HG02642 (cell line): Measurements from ENCODE around the gene ATP6V1A.

Experiments used
- ATAC-seq: cut with Tn5 transposase; IDR thresholded peaks from one replicate; pipeline ENCODE4 v1.9.1; 2021; ENCODE audit warnings: mild to moderate bottlenecking; ENCODE audit not compliant: unreplicated experiment, poor library complexity

The ATP6V1A gene

DNA sequence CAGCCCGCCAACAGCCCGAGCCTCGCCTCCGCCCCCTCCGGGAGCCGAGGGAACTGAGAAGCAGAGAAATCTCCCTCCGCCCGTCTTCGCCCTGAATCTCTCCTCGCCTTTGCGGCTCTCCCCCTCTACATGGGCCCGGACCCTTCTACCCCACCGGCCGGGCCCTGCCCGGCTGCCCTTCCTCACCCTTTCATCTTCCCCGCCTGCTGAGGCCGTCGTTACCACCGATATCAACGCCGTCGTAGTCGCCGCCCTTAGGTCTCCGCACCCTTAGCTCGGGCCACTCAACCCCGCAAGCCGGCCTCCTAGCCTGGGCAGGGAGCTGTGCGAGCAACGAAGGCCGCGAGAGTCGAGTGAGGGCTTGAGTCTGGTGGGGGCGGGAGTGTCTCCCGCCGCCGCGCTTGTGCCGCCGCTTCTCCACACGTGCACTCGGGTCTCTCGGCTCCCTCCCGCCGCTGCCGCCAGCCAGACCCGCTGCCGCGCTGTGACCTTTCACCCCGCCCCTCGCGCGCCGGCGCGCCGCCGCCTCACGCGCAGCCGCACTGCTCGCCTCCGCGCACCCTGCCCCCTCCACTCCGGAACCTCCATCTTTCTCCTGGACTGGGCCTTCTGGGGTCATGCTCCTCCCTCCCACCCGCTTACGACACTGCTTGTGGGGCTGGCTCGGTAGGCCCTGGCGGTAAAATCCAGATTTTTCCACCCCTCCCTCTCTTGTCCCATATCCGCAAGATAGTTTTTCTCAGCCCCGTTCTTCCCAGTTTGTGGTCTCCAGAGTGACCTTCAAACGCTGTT, 883 bp upstream of the ATP6V1A start, which contains the start of gene NAA50:
NAA50 (minus strand) TSS at position 494 of the 792 bp plus-strand sequence; CDS start at position 194, 300 bp downstream.
- peak; percentile 57 for ATAC-seq

DNA sequence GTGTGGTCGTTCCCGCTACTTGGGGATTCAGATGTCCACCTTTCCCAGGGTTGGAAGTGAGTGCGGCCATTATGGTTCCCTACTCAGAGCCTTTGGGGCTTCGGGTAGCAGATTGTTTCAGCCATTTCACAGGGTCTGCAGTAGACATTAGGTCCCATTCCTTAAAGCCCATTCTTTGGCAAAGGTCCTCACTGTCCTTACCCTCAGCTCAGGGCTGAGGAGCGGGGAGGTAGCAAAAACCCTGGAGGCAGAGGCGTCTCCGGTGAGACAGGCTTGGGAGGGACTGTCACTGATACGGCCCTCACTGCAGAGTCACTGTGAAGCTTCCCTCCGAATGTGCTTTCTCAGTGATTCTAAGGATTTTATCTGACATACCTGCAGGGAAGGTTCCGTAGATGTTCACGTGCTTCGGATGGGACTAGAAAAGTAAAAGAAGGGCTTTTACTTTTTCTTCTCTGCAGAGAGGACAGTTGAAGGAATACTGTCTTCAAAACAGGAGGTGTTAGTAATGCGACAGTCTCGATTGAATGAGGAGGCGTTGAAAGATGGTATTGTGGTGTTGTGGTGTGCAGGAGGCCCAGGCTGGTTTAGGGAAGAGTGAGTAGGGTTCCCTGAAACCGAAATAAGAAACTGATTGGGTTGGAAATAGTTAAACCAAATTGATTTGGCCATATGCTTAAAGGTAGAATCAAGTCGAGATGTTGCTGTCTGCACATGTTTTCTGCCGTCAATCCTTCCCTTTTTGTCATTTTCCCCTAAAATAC, 630 bp downstream of the ATP6V1A start:
- peak; percentile 12 for ATAC-seq

DNA sequence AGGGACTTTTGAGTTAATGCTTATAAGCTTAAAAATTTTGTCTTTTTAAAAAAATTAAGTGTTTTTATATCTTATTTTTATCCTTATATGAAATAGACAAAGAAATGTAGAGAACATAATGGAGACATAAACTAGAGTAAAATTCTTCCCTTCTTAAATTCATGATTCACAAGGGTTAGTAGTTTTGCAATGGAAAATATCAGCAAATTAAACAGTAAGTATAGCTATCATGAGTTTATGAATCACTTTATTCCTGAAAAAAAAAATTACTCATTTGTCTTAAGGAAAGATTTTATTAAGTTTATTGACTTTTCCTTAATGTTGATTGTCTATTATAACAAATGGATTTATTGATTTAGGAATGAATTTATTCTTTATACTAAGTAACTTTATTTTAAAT, 4.3 kb downstream of the ATP6V1A start:
- no peak for ATAC-seq

DNA sequence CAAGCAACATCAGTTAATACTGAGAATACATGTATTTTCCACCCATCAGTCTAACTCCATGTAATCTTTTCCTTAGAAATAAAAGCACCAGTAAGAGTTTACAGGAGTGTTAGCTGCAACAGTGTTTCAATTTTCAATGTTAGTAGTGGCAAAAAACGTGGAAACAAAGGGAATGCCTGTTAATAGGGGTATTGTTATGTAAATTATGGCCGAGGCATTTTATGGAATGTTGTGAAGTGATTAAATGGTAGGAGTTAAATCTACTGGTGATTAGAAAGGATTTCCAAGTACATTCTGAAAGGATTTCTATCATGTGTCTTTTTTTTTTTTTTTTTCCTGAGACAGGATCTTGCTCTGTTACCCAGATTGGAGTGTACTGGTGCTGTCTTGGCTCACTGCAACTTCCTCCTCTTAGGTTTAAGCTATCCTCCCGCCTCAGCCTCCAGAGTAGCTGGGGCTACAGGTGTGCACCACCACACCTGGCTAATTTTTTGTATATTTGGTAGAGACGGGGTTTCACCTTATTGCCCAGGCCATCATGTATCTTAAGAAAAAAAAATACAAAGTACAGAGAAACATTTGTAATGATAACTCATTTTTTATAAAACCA, 6.6 kb downstream of the ATP6V1A start:
- no peak for ATAC-seq

DNA sequence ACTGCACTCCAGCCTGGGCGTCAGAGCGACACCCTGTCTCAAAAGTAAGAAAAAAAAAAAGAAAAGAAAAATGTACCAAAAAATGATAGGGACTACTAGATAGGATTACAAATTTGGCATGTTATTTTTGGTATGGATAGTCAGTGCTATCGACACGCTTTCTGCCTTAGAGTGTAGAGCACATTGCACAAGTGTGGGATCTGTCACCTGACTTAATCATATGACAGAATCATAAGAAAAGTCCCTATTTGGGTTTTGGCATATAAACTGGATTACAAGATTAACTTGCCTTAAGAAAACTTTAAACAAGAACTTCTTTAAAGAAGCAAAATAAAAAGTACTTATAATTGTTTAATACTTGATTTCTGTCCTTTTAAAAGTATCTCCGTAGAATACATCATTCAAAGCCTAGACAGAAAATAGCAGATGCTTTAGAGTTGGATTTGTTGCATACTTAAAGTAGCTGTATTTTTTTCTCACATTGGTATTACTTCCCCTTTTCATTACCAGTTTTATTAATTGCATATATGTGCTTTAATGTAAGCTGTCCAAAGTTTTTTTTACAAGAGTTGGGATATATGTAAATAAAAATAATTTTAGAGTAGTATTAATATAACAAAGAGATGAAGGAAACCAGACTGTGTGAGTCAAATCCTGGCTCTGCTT, 7.8 kb downstream of the ATP6V1A start:
- no peak for ATAC-seq

DNA sequence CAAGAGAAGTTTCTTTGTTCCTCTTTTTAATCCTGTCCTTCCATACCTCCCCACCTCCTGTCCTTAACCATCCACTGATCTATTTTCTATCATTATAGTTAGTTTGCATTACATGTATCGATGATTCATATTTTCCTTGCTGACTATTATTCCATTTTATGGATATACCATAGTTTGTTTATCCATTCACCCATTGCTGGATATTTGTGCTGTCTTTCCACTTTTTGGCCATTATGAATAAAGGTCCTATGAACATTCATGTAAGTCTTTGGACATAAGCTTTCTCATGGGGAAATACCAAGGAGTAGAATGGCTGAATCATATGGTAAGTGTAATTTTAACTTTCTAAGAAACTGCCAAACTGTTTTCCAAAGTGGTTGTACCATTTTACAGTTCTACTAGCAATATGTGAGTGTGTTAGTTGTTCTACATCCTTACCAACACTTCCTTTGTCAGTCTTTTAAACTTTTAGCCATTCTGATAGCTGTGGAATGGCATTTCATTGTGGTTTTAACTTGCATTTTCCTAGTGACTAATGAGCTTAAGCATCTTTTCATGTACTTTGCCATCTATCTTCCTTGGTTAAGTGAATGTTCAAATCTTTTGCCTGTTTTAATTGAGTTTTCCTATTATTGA, 11.7 kb downstream of the ATP6V1A start:
- no peak for ATAC-seq

DNA sequence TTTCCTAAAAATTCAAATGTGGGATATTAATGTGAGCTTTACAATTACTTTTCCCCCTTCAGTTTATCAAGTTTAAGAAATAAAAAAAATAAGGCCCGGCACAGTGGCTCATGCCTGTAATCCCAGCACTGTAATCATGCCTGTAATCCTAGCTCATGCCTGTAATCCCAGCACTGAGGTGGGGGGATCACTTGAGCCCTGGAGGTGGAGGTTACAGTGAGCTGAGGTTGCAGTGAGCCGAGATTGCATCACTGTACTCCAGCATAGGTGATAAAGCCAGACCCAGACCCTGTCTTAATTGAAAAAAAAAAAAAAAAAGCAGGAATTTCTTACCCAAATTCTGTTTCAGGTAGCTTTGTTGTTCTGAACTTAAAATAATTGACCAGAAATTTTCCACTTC, 17.9 kb downstream of the ATP6V1A start:
- no peak for ATAC-seq

DNA sequence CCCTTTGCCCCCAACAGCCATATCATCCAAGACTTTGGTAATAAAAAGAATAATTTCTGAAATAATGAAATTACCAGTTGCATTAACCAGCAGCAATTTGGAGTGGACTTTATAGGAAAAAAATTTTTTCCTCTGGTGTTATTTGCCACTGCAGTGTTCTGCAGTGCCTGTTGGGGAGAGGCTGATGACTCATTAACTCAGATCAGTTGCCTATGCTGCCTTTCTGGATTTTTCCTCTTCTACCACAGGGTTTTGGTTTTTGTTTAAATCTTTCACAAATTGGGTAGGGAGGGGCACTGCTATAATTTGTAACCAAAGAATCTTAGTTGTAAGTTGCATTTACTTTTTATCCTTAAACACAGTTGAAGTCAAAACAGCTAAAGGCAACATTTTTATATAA, 22.7 kb downstream of the ATP6V1A start:
- ATAC-seq, result peak; percentile 62

DNA sequence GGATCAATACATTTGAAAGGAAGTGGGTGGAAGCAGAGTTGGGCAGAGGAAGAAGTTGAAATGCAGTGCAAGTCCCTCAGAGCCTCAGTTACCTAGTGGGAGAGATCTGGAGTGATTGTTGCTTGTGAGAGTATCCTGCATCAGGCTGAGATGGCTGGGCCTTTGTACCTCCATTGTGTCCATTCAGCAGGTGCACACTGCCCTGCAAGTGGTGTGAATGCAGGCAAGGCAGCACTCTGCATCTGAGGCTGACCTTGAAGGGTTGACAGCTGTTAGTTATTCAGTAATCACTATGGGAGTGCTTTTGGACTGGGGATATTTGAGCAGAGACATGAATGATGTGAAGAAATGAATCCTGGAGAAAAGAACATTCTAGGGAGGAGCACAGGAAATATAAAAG, 25.2 kb downstream of the ATP6V1A start:
- ATAC-seq, result no peak

DNA sequence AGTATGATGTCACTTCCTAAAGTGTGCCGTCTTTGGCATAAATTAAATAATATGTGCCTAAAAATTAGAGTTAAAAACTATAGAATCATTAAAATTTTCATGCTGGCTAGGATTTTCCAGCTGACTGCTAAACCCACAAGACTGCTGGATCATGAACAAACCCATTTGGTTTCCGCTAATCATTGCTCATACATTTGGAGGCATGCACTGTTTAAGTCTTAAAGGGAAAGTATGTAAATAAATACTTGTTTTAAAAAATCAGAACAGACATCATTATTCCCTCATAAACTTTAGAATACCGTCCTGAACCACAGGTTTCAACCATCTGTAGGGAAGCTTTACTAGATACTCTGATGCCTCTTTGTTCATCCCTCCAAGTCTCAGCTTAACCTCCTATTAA, 26.5 kb downstream of the ATP6V1A start:
- no peak for ATAC-seq

DNA sequence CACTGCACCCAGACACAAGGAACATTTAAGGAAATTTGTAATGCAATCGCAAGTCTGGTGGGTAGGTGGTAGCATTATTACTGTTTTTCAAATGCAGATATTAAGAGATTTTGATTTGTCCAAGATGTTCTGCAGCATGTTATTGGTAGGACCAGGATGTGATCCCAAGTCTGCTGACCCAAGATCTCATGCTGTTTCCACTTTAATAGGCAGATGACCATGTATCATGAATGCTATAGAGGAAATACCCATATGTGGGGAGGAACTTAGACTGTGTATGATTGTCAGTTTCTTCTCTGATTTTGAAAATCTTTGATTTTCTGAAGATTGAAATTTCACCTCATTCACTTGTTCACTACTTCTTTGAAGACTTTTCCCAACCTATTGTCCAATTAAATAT, 28.7 kb downstream of the ATP6V1A start:
- ATAC-seq, result no peak

DNA sequence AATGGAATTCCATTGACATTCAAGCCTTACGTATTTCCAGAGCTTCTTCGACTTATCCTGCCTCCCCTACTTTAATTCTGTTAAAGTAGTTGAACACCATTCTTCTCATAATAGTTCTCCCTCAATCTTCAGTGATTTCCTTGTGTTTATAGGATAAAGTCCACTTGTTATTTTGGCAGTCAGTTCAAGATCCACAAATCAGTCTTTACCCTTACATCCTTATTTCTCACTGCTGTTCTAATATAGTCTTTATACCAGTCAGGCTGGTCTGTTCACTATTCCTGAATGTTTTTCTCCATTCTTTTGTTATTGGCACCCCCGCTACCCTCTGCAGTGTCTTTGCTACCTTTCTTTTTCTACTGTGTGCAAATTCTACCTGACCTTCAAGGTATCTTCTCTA, 29.7 kb downstream of the ATP6V1A start:
- ATAC-seq, result no peak

DNA sequence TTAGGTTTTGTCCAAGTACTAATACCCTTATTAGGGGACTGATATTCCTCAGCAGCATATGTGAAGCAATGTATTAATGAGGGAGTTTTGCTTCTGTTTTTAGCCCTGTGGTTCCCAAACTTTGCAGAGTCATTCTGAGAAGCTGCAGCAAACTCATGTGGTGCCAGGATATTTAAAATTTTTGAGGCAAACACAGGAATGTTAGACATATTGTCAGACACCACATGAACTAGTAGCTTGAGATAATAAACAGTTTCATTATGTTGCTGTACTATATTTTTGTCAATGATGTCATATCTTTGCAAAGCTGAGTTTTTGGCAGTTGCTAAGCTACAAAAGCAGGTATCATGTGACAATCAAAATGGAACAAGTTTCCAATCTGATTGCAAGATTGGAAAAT, 36.6 kb downstream of the ATP6V1A start:
- peak; percentile 45 for ATAC-seq

DNA sequence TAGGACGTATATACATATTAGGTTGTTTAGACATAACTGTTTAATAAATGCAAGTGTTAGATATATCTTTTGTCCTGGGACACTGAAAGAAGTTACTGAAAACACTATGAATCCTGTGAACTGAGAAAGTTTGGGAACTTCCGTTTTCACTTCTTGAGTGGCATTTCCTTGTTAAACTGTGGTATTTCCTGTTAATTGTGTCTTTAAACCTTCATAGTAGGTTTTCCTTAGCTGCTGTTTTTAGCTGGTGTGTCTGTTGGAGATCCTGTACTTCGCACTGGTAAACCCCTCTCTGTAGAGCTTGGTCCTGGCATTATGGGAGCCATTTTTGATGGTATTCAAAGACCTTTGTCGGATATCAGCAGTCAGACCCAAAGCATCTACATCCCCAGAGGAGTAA, 37.1 kb downstream of the ATP6V1A start:
- ATAC-seq, result no peak

DNA sequence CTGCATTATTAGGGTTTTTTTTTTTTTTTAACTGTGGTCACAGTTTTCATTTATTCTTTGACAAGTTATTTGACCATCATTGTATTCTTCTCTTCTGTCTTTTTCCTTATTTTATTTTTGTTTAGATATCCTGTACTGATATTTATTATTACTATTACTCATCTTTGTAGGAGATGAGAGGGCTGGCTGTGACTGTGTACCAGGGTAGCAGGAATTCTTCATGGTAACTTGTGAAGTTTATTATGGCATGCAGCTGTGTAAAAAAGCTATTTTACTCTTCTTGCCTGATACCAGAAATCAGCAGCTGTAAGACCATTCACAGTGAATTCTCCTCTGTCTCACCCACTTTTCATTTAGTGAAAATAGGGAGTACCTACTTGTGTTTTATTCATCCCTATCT, 44.5 kb downstream of the ATP6V1A start:
- no peak for ATAC-seq

DNA sequence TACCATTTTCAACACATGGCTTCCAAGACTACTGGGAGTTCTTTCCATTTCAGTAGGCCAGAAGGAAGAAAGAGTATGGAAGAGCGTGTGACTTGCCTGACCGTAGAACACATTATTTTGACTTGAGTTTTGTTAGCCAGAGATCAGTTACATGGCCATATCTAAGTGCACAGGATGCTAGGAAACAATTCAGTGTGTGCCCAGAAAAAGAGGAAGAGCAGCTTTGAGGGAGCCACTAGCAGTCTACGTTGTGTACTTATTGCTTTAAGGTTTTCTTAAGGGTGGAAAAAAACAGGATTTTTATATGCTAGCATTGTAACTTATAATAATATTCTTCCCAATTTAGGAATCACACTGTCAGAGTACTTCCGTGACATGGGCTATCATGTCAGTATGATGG, 47.7 kb downstream of the ATP6V1A start:
- ATAC-seq, result no peak

DNA sequence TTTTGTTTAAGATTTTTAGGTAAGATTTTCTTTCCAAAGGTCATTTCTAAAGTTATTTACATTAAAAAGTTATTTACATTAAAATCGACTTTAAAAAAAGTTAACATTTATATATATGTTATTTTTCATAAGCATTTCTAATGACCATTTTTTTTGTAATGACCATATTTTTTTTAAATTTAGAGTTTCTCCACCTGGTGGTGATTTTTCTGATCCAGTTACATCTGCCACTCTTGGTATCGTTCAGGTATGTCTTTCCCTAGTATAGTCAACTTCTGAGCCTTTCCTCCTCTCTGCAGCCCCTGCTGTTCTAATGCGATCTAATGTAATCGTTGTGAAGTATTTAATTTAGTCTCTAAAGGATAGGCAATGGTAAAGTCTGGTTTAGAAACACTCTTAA, 48.9 kb downstream of the ATP6V1A start:
- ATAC-seq, result no peak

DNA sequence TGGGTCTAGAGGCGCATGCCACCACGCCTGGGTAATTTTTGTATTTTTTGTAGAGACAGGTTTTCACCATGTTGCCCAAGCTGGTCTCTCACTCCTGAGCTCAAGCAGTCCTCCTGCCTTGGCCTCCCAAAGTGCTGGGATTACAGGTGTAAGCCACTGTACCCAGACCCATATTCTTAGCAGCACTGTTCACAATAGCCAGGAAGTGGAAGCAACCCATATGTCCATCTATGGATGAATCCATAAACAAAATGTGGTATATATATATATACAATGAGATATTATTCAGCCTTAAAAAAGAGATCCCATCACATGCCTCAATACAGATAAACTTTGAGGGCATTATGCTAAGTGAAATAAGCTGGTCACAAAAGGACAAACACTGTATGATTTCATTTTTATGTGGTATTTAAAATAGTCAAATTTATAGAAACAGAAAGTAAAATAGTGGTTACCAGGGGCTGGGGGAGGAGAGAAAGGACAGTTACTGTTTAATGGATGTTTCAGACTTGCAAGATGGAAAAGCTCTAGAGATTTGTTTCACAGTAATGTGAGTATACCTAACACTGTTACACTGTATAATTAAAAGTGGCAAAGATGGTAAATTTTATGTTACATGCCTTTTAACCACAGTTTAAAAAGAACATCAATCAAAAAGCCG, 56.1 kb downstream of the ATP6V1A start:
- ATAC-seq, result peak; percentile 58

DNA sequence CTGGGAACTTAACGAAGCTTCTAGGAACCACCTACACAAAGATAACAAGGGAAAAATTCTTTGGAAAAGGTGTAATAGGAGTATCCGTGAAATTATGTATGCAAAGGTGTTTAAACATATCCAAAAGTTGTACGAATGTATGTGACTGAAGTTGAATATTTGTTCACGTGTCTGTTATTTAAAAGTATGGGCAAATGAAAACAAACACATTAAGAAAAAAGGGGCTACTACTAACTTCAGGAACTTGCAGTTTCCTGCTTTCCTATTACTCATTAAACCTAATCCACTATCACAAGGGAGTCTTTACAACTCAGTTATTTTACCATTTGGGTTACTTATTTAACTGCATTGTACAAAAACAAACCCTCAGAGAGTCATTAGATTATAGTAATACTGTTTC, 57.8 kb downstream of the ATP6V1A start:
- no peak for ATAC-seq

DNA sequence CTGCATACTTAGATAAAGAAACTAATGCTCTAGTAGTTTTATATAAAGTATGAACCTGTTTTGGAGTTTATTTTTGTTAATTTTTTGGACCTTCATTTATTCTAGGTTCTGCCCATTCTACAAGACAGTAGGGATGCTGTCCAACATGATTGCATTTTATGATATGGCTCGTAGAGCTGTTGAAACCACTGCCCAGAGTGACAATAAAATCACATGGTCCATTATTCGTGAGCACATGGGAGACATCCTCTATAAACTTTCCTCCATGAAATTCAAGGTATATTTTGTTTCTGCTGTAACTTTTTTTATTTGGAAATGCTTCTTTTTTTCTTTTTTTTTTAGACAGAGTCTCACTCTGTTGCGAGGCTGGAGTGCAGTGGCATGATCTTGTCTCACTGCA, 58.4 kb downstream of the ATP6V1A start:
- ATAC-seq, result no peak
